Fibroblast of skin of right quadriceps (primary cell): ENCODE results near the gene SRM.

Source experiments
- DNase-seq: peaks from one replicate; pipeline ENCODE4 v3.0.0-alpha.2; 2013

Gene SRM

DNA sequence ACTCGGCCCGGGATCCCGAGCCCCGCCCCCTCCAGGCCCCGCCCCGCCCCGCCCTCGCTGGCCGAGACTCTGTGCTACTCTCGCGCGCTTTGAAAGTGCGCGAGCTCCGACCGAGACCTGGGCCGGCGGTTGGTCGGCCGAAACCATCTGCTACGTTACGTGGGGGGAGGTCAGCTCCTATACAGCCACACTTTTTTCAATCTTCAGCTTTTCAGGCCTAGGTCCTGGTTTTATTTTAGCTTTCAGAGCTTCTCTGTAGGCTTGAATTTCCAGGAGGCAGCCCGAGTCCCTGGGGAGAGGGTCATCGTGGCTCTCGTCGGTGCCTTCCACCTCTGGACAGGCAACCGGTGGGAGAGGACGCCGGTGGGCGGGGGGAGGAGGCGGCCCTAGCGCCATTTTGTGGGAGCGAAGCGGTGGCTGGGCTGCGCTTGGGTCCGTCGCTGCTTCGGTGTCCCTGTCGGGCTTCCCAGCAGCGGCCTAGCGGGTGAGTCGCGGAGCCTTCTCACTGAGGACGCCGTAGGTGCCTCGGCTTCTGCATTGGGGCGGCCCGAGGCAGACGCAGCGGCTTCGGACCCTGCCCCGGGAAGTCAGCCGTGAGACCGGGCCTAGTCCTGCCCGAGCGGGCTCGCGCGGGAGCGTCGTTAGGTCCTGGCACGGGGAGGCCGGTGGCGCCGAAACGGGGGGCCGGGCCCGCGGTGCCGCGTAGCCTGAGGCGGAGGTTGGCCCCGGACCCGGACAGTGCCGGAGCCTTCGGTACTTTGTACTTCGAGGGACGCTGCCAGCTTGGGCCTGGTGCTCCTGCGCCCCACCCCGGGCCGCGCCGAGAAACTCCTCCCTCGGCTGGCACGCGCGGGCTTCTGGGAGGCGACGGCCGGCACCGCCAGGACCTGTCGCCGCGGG is 47.3 kb downstream of the SRM start, which contains the start of gene TARDBP:
Gene TARDBP (plus strand): TSS at position 395 of the 900 bp plus-strand sequence. CDS start 1,074 bp downstream, outside the sequence.
- peak; percentile 93 for DNase-seq
